HepG2 (cell line): Measurements from ENCODE around the gene ZCCHC24. TPM values are rescaled to one million over a fixed set of nuclear protein-coding genes. Genes with fewer than 3 reads are reported as not detected.
A peak's percentile ranks its signal among the peaks of the same experiment; 100 is the strongest.

Experiments
- EED ChIP-seq: sonication (generic); formaldehyde crosslinking; IDR thresholded peaks from 2 replicates; pipeline ENCODE4 v1.5.0; 2020; ENCODE audit warnings: mild to moderate bottlenecking, missing genetic modification reagents
- NFATC3 ChIP-seq: sonication (generic); formaldehyde crosslinking; IDR thresholded peaks from 2 replicates; pipeline ENCODE4 v1.5.1; 2020; ENCODE audit warnings: mild to moderate bottlenecking, missing genetic modification reagents
- PAX8 ChIP-seq: sonication (generic); formaldehyde crosslinking; IDR thresholded peaks from 2 replicates; pipeline ENCODE4 v1.8.0; 2022; ENCODE audit warnings: mild to moderate bottlenecking, missing genetic modification reagents, borderline replicate concordance
- REST ChIP-seq, 2 experiments: IDR thresholded peaks; 2 replicates each; pipeline ENCODE4 v1.6.1; 2011 to 2012; ENCODE audit warnings: low read length in 2 of 2, borderline replicate concordance in 1 of 2, low read depth in 1 of 2, mild to moderate bottlenecking in 1 of 2, moderate library complexity in 1 of 2
- ZMYM4 ChIP-seq: sonication (generic); formaldehyde crosslinking; IDR thresholded peaks from 2 replicates; pipeline ENCODE4 v1.8.1; 2023; ENCODE audit warnings: mild to moderate bottlenecking, missing genetic modification reagents
- ZNF598 ChIP-seq: sonication (generic); formaldehyde crosslinking; IDR thresholded peaks from 2 replicates; pipeline ENCODE4 v1.5.1; 2020; ENCODE audit warnings: mild to moderate bottlenecking, missing genetic modification reagents, borderline replicate concordance
- ZNF780A ChIP-seq: sonication (generic); formaldehyde crosslinking; IDR thresholded peaks from 2 replicates; pipeline ENCODE4 v1.8.0; 2022; ENCODE audit warnings: mild to moderate bottlenecking, missing genetic modification reagents, moderate library complexity
- ZNF792 ChIP-seq: IDR thresholded peaks from 2 replicates; pipeline ENCODE4 v1.6.1; 2016
- polyA plus RNA-seq, 8 experiments: library from polyadenylated mRNA; depleted of rRNA in 3 of 8; stranded (reverse) in 7 of 8; unstranded in 1 of 8; fragments of >200 nt; fragmentation: Illumina TruSeq in 4 of 8; extraction: Trizol in 4 of 8; gene quantifications; 2 replicates each; pipeline versions ENCODE4 v1.2.1 to v1.2.3, GENCODE V29; 2011 to 2016; ENCODE audit warnings: low read depth in 4 of 8, missing spikeins in 1 of 8, mixed read lengths in 1 of 8; ENCODE audit not compliant: insufficient read depth in 1 of 8
- total RNA-seq, 5 experiments: library from RNA; depleted of rRNA; stranded (reverse); fragments of >200 nt; fragmentation: Illumina TruSeq; extraction: Trizol; gene quantifications; 2 replicates each; pipeline ENCODE4 v1.2.3, GENCODE V29; 2016; ENCODE audit warnings: low read depth in 1 of 5
- TF ChIP-seq, protein P1 (sequence below): sonication (generic); formaldehyde crosslinking; IDR thresholded peaks from 2 replicates; pipeline ENCODE4 v1.4.0; 2020; ENCODE audit warnings: missing genetic modification reagents, borderline replicate concordance
- TF ChIP-seq, protein P2 (sequence below): IDR thresholded peaks from 2 replicates; pipeline ENCODE4 v1.6.1; 2016; ENCODE audit warnings: low read depth, missing genetic modification reagents, missing compliant biosample characterization
- TF ChIP-seq, protein P3 (sequence below): sonication (generic); formaldehyde crosslinking; IDR thresholded peaks from 2 replicates; pipeline ENCODE4 v1.4.0; 2020; ENCODE audit warnings: missing genetic modification reagents
- TF ChIP-seq, protein P4 (sequence below): sonication (generic); formaldehyde crosslinking; IDR thresholded peaks from 2 replicates; pipeline ENCODE4 v1.5.1; 2020; ENCODE audit warnings: mild to moderate bottlenecking, missing genetic modification reagents

Gene ZCCHC24
- total and polyA plus RNA-seq, 2 of the 13 experiments (the other 11 are each of a cell fraction or from before 2014, with no cell fraction given), result 3.1 to 7.9 TPM

DNA sequence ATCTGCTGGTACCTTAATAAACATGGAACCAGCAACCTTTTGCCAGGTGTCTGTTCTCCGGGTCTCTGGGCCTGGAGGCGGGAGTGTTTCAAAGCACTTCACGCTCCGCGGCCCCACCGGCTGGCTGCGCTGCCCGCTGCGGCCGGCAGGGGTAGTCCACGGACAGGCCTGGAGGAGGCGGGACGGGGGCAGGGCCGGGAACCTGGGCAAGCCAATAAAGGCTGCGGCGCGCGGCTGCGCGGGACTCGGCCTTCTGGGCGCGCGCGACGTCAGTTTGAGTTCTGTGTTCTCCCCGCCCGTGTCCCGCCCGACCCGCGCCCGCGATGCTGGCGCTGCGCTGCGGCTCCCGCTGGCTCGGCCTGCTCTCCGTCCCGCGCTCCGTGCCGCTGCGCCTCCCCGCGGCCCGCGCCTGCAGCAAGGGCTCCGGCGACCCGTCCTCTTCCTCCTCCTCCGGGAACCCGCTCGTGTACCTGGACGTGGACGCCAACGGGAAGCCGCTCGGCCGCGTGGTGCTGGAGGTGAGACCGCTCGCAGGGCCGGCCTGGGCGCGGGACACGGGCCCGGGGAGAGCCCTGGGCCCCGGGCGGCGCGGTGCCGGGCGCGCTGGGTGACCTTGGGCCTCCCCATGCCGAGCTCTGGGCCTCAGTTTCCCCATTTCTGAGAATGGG is 98.1 kb downstream of the ZCCHC24 start, which contains the start of gene PPIF (continued):
- no peak for TF ChIP-seq REST (IDR thresholded peaks at IDR 0.05; ENCODE audit: borderline replicate concordance in 1 of 2, low read depth in 1 of 2, low read length in 2 of 2)
- TF ChIP-seq PAX8 (CRISPR knock-in tag), result no peak
- TF ChIP-seq ZNF598 (CRISPR knock-in tag), result no peak
- 0 out of 2 replicates have a peak, but pooled peaks have one; percentile 54 for TF ChIP-seq EED (CRISPR knock-in tag)
- 0 out of 2 replicates have a peak, but pooled peaks have one; percentile 22 for TF ChIP-seq ZNF792 (CRISPR knock-in tag)
- TF ChIP-seq, protein P1, sequence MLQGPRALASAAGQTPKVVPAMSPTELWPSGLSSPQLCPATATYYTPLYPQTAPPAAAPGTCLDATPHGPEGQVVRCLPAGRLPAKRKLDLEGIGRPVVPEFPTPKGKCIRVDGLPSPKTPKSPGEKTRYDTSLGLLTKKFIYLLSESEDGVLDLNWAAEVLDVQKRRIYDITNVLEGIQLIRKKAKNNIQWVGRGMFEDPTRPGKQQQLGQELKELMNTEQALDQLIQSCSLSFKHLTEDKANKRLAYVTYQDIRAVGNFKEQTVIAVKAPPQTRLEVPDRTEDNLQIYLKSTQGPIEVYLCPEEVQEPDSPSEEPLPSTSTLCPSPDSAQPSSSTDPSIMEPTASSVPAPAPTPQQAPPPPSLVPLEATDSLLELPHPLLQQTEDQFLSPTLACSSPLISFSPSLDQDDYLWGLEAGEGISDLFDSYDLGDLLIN (CRISPR knock-in tag), result peak; percentile 55; the same call in 1 of the 2 replicates
- TF ChIP-seq NFATC3 (CRISPR knock-in tag), result no peak
- TF ChIP-seq, protein P2, sequence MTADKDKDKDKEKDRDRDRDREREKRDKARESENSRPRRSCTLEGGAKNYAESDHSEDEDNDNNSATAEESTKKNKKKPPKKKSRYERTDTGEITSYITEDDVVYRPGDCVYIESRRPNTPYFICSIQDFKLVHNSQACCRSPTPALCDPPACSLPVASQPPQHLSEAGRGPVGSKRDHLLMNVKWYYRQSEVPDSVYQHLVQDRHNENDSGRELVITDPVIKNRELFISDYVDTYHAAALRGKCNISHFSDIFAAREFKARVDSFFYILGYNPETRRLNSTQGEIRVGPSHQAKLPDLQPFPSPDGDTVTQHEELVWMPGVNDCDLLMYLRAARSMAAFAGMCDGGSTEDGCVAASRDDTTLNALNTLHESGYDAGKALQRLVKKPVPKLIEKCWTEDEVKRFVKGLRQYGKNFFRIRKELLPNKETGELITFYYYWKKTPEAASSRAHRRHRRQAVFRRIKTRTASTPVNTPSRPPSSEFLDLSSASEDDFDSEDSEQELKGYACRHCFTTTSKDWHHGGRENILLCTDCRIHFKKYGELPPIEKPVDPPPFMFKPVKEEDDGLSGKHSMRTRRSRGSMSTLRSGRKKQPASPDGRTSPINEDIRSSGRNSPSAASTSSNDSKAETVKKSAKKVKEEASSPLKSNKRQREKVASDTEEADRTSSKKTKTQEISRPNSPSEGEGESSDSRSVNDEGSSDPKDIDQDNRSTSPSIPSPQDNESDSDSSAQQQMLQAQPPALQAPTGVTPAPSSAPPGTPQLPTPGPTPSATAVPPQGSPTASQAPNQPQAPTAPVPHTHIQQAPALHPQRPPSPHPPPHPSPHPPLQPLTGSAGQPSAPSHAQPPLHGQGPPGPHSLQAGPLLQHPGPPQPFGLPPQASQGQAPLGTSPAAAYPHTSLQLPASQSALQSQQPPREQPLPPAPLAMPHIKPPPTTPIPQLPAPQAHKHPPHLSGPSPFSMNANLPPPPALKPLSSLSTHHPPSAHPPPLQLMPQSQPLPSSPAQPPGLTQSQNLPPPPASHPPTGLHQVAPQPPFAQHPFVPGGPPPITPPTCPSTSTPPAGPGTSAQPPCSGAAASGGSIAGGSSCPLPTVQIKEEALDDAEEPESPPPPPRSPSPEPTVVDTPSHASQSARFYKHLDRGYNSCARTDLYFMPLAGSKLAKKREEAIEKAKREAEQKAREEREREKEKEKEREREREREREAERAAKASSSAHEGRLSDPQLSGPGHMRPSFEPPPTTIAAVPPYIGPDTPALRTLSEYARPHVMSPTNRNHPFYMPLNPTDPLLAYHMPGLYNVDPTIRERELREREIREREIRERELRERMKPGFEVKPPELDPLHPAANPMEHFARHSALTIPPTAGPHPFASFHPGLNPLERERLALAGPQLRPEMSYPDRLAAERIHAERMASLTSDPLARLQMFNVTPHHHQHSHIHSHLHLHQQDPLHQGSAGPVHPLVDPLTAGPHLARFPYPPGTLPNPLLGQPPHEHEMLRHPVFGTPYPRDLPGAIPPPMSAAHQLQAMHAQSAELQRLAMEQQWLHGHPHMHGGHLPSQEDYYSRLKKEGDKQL (CRISPR knock-in tag), result no peak
- no peak for TF ChIP-seq ZNF780A
- TF ChIP-seq, protein P3, sequence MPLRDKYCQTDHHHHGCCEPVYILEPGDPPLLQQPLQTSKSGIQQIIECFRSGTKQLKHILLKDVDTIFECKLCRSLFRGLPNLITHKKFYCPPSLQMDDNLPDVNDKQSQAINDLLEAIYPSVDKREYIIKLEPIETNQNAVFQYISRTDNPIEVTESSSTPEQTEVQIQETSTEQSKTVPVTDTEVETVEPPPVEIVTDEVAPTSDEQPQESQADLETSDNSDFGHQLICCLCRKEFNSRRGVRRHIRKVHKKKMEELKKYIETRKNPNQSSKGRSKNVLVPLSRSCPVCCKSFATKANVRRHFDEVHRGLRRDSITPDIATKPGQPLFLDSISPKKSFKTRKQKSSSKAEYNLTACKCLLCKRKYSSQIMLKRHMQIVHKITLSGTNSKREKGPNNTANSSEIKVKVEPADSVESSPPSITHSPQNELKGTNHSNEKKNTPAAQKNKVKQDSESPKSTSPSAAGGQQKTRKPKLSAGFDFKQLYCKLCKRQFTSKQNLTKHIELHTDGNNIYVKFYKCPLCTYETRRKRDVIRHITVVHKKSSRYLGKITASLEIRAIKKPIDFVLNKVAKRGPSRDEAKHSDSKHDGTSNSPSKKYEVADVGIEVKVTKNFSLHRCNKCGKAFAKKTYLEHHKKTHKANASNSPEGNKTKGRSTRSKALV, result 0 out of 2 replicates have a peak, but pooled peaks have one; percentile 3
- TF ChIP-seq ZMYM4 (CRISPR knock-in tag), result peak; percentile 81; the same call in 1 of the 2 replicates
- TF ChIP-seq, protein P4, sequence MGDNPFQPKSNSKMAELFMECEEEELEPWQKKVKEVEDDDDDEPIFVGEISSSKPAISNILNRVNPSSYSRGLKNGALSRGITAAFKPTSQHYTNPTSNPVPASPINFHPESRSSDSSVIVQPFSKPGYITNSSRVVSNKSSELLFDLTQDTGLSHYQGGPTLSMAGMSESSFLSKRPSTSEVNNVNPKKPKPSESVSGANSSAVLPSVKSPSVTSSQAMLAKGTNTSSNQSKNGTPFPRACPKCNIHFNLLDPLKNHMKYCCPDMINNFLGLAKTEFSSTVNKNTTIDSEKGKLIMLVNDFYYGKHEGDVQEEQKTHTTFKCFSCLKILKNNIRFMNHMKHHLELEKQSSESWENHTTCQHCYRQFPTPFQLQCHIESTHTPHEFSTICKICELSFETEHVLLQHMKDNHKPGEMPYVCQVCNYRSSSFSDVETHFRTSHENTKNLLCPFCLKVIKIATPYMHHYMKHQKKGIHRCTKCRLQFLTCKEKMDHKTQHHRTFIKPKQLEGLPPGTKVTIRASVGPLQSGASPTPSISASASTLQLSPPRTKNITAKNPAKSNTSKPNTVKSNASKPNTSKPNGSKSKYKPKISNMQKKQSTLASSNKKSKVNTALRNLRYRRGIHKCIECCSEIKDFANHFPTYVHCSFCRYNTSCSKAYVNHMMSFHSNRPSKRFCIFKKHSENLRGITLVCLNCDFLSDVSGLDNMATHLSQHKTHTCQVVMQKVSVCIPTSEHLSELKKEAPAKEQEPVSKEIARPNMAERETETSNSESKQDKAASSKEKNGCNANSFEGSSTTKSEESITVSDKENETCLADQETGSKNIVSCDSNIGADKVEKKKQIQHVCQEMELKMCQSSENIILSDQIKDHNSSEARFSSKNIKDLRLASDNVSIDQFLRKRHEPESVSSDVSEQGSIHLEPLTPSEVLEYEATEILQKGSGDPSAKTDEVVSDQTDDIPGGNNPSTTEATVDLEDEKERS, result no peak
